Right lobe of liver (tissue), 6 donors: ENCODE measurements around the gene APOL3. TPM values are rescaled to one million over a fixed set of nuclear protein-coding genes. Genes with fewer than 3 reads are reported as not detected.
"Not testable (repeated sequence)": the region's sequence is repeated elsewhere in the genome, so short reads cannot be mapped to it uniquely, and the experiment has no call there.

Experiments
- ATAC-seq, 4 donors: fragments of 200-7000 bp; cut with Tn5 transposase; one replicate each; pipeline ENCODE4 v1.9.1; 2020; ENCODE audit warnings: mild to moderate bottlenecking in 4 of 4, moderate library complexity in 4 of 4
- DNase-seq, 3 donors: peaks; one replicate each; pipeline ENCODE4 v3.0.0-alpha.2; 2020
- H3K27ac ChIP-seq, 3 donors: fragments of 200-600 bp; one replicate each; pipeline ENCODE4 v1.8.0; 2022
- H3K27me3 ChIP-seq, 2 donors: fragments of 200-600 bp; one replicate each; pipeline ENCODE4 v1.8.0; 2022
- H3K36me3 ChIP-seq, 4 donors: fragments of 200-600 bp; sonication (generic) in 1 of 4; one replicate each; pipeline versions ENCODE4 v1.5.1 to v1.8.0; 2017 to 2022; ENCODE audit warnings: control low read depth in 1 of 4
- H3K4me1 ChIP-seq, 4 donors: fragments of 200-600 bp; sonication (generic) in 1 of 4; one replicate each; pipeline versions ENCODE4 v1.5.1 to v1.8.0; 2017 to 2022; ENCODE audit warnings: control low read depth in 1 of 4
- H3K4me3 ChIP-seq, 3 donors: fragments of 200-600 bp; one replicate each; pipeline ENCODE4 v1.8.0; 2022
- H3K9me3 ChIP-seq, 4 donors: fragments of 200-600 bp; sonication (generic) in 1 of 4; one replicate each; pipeline versions ENCODE4 v1.5.1 to v1.8.0; 2017 to 2022; ENCODE audit warnings: control low read depth in 1 of 4
- POLR2A ChIP-seq: fragments of 450-650 bp; IDR thresholded peaks from one replicate; pipeline ENCODE4 v1.6.1; 2017; ENCODE audit warnings: antibody characterized with exemption, mild to moderate bottlenecking
- WGBS: methylation state at CpG from one replicate; pipeline ENCODE4 v1.1.6; 2018; ENCODE audit warnings: low coverage, low lambda C conversion rate; ENCODE audit not compliant: insufficient coverage; ENCODE audit errors: missing lambda C conversion rate; 5-methylcytosine and 5-hydroxymethylcytosine counted together
- intact Hi-C, 2 donors: fragments of 100-400 bp; cut with DNase I; formaldehyde crosslinking; loops; one replicate each; pipeline versions ENCODE4 v1.11.2 to v1.14.1; 2022
- total RNA-seq, 6 experiments: library from RNA; depleted of rRNA in 2 of 6; stranded (reverse); fragments of >200 nt in 2 of 6; fragmentation: NEBNext Ultra II Directional in 3 of 6; extraction: Animal tissue kit (Norgen Biotek cat#: 25700) in 3 of 6; gene quantifications; one replicate each; pipeline versions ENCODE4 v1.1.0 to v1.2.4, GENCODE V29; 2016 to 2023
- TF ChIP-seq, protein P1 (sequence below), 4 donors: fragments of 200-600 bp in 3 of 4; fragments of 450-650 bp in 1 of 4; IDR thresholded peaks; one replicate each; pipeline versions ENCODE4 v1.5.1 to v1.8.0; 2016 to 2022; ENCODE audit warnings: antibody characterized with exemption in 4 of 4, mild to moderate bottlenecking in 2 of 4
- donor health status: DM: no; HTN: yes; CAD: no.
- donor health status: DM: no; HTN: no; CAD: no.
- donor health status: DM: no; HTN: no; CAD: no.
- donor health status: DM: no; HTN: yes; CAD: no.
- donor health status: DM: no; HTN: yes; CAD: no.

Gene APOL3
- total RNA-seq, 6 experiments from 2014 or later: 21.7 to 80.5 (median 30.2) TPM

DNA sequence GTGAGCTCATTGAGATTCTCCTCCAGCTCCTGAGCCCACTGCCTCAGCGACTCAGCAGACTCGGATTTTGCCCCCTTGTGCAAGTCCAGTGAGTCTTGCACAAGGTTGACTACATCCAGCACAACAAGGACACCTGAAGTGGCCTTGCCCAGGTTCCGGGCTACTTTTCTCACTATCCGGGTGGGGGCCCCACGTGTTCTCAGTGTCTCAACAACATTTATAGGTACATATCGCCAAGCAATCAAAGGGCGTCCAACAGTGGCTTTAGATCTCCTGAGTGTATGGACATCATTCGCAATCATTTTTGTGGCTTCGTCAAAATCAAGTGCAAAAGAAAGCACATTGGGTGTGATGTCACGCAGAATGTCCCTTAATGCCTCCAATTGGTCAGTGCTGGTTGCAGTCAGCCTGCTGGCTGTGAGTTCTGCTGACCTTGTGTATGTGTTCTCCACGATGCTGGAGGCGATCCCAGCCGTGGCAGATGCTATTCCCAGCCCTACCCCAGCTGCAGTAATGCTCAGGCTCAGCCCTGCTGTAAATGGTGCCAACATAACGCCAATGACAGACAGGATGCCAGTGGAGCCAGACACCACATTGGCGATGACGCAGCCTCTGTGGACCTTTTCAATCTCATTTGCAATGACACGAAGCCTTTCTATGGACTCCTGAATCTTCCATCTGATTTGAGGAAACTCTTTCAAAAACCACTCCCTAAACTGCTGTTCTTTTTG is 30.7 kb upstream of the APOL3 start:
- 75% methylated on average over 10 of the region's 17 CpGs for WGBS
- Histone ChIP-seq H3K9me3 (no peaks in the 10 kb centered on the region), H3K36me3 (no peaks in the 10 kb centered on the region), H3K27me3 (no peaks in the 10 kb centered on the region), H3K4me3 (no peak overlapping the region), H3K4me1 (peaks cover 0 to 15% (median 4%) of the 10 kb centered on the region in 4 donors), H3K27ac (no peak overlapping the region)
- DNase-seq (no peak), ATAC-seq (peak; percentile 16 to 57 (median 28))
- TF ChIP-seq, protein P1, sequence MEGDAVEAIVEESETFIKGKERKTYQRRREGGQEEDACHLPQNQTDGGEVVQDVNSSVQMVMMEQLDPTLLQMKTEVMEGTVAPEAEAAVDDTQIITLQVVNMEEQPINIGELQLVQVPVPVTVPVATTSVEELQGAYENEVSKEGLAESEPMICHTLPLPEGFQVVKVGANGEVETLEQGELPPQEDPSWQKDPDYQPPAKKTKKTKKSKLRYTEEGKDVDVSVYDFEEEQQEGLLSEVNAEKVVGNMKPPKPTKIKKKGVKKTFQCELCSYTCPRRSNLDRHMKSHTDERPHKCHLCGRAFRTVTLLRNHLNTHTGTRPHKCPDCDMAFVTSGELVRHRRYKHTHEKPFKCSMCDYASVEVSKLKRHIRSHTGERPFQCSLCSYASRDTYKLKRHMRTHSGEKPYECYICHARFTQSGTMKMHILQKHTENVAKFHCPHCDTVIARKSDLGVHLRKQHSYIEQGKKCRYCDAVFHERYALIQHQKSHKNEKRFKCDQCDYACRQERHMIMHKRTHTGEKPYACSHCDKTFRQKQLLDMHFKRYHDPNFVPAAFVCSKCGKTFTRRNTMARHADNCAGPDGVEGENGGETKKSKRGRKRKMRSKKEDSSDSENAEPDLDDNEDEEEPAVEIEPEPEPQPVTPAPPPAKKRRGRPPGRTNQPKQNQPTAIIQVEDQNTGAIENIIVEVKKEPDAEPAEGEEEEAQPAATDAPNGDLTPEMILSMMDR (IDR thresholded peaks at IDR 0.05): no peak
- TF ChIP-seq POLR2A: no peak
- intact Hi-C loops: loop anchor here in 1 of 2 donors (10.0 kb wide), 1 partner anchor 94 kb away; no protein-coding TSS in a partner anchor

DNA sequence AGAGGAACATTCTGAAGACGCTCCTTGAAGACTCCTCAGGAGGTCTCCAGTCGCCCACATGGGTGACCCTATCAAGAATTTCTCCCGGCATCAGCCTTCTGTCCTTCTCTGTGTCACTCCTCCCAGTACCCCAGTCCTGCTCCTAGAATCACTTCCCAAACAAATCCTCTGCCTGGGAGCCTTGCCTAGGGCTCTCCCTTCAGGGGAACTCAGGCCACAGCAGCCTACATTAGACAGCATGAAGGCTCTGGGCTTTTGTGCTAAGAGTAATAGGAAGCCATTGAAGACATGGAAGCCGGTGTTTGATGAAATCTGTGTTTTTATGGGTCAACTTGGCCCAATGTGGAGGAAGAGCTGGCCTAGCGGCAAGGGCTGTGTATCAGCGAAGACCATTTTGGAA is 27.3 kb upstream of the APOL3 start:
- 100% methylated on average over 3 of the region's 6 CpGs for WGBS
- H3K27ac ChIP-seq, intact Hi-C loops, ATAC-seq, DNase-seq, H3K27me3 ChIP-seq, H3K36me3 ChIP-seq, H3K4me3 ChIP-seq, H3K9me3 ChIP-seq, H3K4me1 ChIP-seq: not testable (repeated sequence)

DNA sequence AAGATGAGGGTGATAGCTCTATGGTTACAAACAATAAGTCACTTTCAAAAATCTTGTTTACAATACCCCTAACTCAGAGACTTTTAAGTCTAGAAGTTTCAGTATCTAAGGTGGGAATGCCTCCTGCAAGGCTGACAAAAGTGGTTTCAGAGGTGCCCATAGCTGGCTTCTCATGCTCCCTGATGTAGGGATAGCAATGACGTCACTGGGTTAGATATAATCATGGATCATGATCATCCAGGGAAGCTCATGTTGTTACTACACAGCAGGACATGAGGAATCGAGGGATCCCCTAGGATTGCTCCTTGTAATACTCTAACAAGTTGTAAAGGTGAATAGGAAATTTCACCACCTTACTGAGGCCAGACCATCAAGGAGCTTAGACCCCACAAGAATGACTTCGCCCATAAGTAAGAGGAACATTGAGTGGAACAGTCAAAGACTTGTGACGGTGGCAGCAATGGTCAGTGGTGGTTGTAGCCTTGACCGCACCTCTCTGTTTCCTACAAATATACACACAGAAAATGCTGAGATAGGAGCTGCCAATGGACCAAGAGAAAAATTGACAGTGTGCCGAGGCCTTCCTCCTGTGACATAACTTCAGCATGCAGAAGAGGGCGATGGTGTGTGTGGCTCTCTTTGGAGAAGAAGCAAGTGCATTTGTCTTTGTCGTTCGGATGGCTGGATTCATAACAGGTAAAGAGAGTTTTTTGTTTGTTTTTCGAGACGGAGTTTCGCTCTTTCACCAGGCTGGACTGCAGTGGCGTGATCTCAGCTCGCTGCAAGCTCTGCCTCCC is 25.5 kb upstream of the APOL3 start:
- Histone ChIP-seq H3K36me3 (no peaks in the 10 kb centered on the region), H3K4me3 (no peak overlapping the region), H3K9me3 (no peaks in the 10 kb centered on the region), H3K4me1 (no peaks in the 10 kb centered on the region), H3K27ac (no peak overlapping the region), H3K27me3 (no peaks in the 10 kb centered on the region)
- intact Hi-C loops: no loop called here
- WGBS: 74% methylated on average over 11 of the region's 14 CpGs
- no peak for TF ChIP-seq POLR2A
- TF ChIP-seq, protein P1 (IDR thresholded peaks at IDR 0.05): no peak
- no peak for DNase-seq
- peak in 2 of 4 donors; percentile 12 to 25 for ATAC-seq

DNA sequence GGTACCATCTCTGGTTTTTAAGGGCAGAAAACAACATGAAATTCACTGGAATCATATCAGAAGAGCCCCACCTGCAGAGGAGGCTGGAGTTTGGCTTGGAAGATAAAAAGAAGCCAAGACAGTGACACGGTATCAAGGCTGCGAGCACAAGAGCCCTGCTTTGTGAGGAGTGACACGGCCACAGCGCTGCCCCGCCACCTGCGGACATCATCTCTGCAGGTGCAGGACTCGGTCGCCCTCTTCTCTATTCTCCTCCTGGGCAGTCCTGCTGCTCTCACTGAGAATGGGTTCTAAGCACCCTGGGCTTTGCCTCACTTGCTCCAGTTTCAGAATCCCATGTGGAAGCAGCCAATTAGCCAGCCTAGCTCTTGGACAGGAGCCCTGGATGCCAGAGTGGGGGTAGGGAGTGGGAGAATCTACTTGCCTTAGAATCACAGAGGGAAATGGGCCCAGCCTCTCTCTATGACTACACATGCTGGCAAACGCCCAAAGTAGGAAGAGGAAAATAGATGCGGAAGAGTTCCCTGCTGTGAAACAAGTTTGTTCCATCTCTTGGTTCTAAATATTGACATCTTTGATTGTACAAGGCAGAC is 24.0 kb upstream of the APOL3 start:
- H3K9me3 ChIP-seq: no peaks in the 10 kb centered on the region
- WGBS: 68% methylated on average over 3 of the region's 10 CpGs
- no peak overlapping the region for H3K27ac ChIP-seq
- intact Hi-C loops: loop anchor here (5.0 kb wide), 2 partner anchors 37 to 42 kb away; no protein-coding TSS in a partner anchor
- H3K4me1 ChIP-seq: peaks cover 0 to 4% (median 0%) of the 10 kb centered on the region in 4 donors
- no peaks in the 10 kb centered on the region for H3K27me3 ChIP-seq
- H3K36me3 ChIP-seq: no peaks in the 10 kb centered on the region
- no peak for ATAC-seq
- H3K4me3 ChIP-seq: no peak overlapping the region
- DNase-seq: no peak
- TF ChIP-seq, protein P1 (IDR thresholded peaks at IDR 0.05): no peak
- no peak for TF ChIP-seq POLR2A
